Bronchial epithelial cell (primary cell): ENCODE data around the gene DENND5B. TPM values are rescaled to one million over a fixed set of nuclear protein-coding genes. Genes with fewer than 3 reads are reported as not detected.

Experiments used
- DNase-seq: peaks from one replicate; pipeline ENCODE4 v3.0.0-alpha.2; 2010; ENCODE audit warnings: low read depth
- FAIRE-seq: peaks from 2 replicates; lab custom pipeline; 2011; peaks lifted over from hg19 to GRCh38; lab: Jason Lieb, UNC
- H3K27me3 ChIP-seq: 2 replicates; pipeline ENCODE4 v1.5.1; 2011; ENCODE audit warnings: low read length; ENCODE audit not compliant: control insufficient read depth, insufficient read depth
- H3K36me3 ChIP-seq: 2 replicates; pipeline ENCODE4 v1.5.1; 2011; ENCODE audit warnings: low read length; ENCODE audit not compliant: control insufficient read depth, insufficient read depth
- H3K4me3 ChIP-seq: 2 replicates; pipeline ENCODE4 v1.5.1; 2011; ENCODE audit warnings: mild to moderate bottlenecking, low read depth, low read length, control low read depth
- CTCF ChIP-seq: IDR thresholded peaks from 2 replicates; pipeline ENCODE4 v1.5.1; 2011; ENCODE audit warnings: mild to moderate bottlenecking, moderate library complexity, low read length, control low read depth, inconsistent platforms; ENCODE audit not compliant: insufficient read depth, severe bottlenecking
- total RNA-seq: library from RNA; depleted of rRNA; stranded (reverse); fragments of >200 nt; gene quantifications from 2 replicates; pipeline ENCODE4 v1.2.1, GENCODE V29; 2014

Gene DENND5B
- total RNA-seq, 1 donor from 2014 or later, result 4.7 TPM

- no peaks in the 10 kb centered on the region for H3K27me3 ChIP-seq
- FAIRE-seq (no peak), DNase-seq (peak; percentile 27)
- no peak for TF ChIP-seq CTCF
- no peak overlapping the region for H3K4me3 ChIP-seq
- no peaks in the 10 kb centered on the region for H3K36me3 ChIP-seq
Measured at GRCh38 chr12:31496257-31496656, 94.7 kb downstream of the DENND5B start.

DNA sequence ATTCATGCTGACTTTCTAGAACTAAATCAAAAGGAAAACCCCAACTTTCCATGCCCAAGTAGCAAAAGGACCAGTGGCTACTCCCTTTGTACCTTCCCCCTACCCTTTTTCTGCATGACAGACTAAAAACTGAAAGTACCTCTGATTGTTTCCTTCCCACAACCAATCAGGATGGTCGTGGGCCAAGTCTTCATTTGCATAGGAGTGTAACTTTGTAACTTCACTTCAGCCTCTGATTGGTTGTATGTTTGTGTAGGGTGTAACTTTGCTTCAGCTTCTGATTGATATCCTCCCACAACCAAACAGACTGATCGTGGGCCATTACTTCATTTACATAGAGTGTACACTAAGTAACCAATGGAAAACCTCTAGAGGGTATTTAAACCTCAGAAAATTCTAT lies 96.5 kb downstream of the DENND5B start:
- DNase-seq (no peak), FAIRE-seq (no peak)
- H3K4me3 ChIP-seq, result no peak overlapping the region
- no peaks in the 10 kb centered on the region for H3K36me3 ChIP-seq
- H3K27me3 ChIP-seq, result no peaks in the 10 kb centered on the region
- no peak for TF ChIP-seq CTCF

DNA sequence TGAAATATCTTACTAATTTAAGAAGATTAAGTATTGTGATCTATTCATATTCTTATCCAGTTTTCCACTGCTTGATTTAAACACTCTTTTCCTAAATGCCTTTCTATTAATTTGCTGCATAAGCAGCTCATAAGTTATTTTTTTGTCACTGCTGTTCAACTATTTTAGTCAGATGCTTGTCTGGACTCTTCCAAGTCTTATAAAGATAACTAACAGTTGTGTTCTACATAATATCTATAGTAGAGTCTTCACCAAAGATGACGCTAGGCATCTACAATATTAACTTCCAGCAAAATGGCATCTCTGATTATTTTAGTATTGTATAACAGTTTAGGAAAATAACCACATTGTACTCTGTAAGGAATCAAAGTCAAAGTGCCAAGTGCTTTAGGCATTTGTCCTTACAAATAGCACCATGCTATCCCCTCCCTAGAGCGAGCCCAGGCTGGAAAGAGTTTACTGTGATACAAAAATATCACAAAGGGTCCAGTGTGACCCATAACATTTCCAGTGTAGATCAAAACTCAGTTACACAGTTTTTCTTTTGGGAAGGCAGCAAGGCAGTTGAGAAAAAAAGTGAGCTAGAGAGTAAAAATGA lies 98.2 kb downstream of the DENND5B start:
- no peak for TF ChIP-seq CTCF
- H3K4me3 ChIP-seq, result no peak overlapping the region
- no peak for FAIRE-seq
- no peak for DNase-seq
- no peaks in the 10 kb centered on the region for H3K36me3 ChIP-seq
- no peaks in the 10 kb centered on the region for H3K27me3 ChIP-seq

DNA sequence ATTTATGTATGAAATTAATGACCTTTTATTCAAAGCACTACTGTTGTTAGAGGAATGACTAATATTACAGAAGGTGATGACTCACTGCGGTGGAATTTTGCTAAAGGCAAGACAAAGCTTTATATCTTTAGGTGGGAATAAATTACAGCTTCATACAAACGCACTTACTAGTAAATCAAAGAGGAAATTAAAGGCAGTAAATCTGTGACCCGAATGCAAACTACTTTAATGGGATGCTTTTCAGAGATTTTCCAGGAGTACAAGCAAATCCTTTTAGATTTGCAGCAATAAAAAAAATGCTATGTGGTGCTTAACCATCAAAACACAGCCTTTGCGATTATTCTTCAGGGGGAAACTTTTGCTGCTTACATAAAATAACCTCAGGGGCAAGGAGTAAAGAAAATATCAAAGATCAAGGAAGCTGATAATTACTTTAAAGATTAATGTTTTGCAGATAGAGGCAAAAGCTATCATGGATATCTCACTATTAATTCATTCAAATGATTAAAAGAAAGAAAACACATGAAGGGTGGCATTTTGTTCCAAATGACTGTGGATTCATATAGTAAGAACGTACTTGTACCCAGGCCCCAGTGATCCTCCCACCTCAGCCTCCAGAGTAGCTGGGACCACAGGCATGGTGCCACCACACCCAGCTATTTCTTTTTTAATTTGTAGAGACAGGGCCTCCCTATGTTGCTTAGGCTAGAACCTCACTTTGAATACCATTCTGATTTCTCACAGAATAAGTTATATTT lies 98.9 kb downstream of the DENND5B start:
- DNase-seq, result peak; percentile 91
- H3K27me3 ChIP-seq, result no peaks in the 10 kb centered on the region
- no peak for TF ChIP-seq CTCF
- H3K36me3 ChIP-seq, result no peaks in the 10 kb centered on the region
- FAIRE-seq, result no peak
- no peak overlapping the region for H3K4me3 ChIP-seq

DNA sequence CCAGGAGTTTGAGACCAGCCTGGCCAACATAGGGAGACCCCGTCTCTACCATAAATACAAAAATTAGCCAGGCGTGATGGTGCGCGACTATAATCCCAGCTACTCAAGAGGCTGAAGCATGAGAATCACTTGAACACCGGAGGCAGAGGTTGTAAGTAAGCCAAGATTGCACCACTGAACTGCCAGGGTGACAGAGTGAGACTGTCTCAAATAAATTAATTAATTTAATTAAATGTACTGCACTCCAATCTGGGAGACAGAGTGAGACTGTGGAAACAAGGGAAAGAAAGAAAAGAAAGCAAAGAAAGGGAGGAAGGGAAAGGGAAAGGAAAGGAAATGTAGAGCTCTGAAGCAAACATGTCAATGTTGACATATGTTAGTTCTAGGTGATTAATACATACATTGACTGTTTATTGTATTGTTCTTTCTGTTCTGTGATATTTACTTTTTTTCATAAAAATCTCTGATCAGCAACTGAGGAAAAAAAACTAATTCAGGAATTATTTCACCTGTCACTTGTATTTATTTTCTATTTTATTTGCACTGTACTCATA lies 99.6 kb downstream of the DENND5B start:
- no peak for FAIRE-seq
- no peak for DNase-seq
- H3K4me3 ChIP-seq, result no peak overlapping the region

More for the DNA sequence above, 99.6 kb downstream of the DENND5B start:
- no peaks in the 10 kb centered on the region for H3K27me3 ChIP-seq
- no peaks in the 10 kb centered on the region for H3K36me3 ChIP-seq
- TF ChIP-seq CTCF, result no peak
